Measurements from ENCODE around the gene CTSW.

Gene CTSW

GRCh38 chr11:65919573-65920371, 40.1 kb downstream of the CTSW start:
- no peak for DNase-seq (ENCODE audit: extremely low spot score, insufficient read length, low read depth)
- no peak for FAIRE-seq

GRCh38 chr11:65920372-65920802, 40.8 kb downstream of the CTSW start:
- FAIRE-seq, result no peak
- no peak for DNase-seq (ENCODE audit: extremely low spot score, insufficient read length, low read depth)

GRCh38 chr11:65921033-65921555, 41.5 kb downstream of the CTSW start:
- FAIRE-seq (no peak), DNase-seq (ENCODE audit: extremely low spot score, insufficient read length, low read depth) (no peak)

- DNase-seq (ENCODE audit: extremely low spot score, insufficient read length, low read depth) (no peak), FAIRE-seq (no peak)
Measured at GRCh38 chr11:65921876-65922275, 42.2 kb downstream of the CTSW start.

- FAIRE-seq (no peak), DNase-seq (ENCODE audit: extremely low spot score, insufficient read length, low read depth) (no peak)
Measured at GRCh38 chr11:65922565-65922964, 42.9 kb downstream of the CTSW start.

- no peak for DNase-seq (ENCODE audit: extremely low spot score, insufficient read length, low read depth)
- no peak for FAIRE-seq
Measured at GRCh38 chr11:65925397-65925796, 45.8 kb downstream of the CTSW start.

GRCh38 chr11:65927904-65928397, 48.3 kb downstream of the CTSW start:
- DNase-seq (ENCODE audit: extremely low spot score, insufficient read length, low read depth), result peak; percentile 76
- peak; percentile 93 for FAIRE-seq

GRCh38 chr11:65928667-65929066, 49.0 kb downstream of the CTSW start:
- FAIRE-seq, result peak; percentile 69
- no peak for DNase-seq (ENCODE audit: extremely low spot score, insufficient read length, low read depth)

GRCh38 chr11:65931773-65932557, 52.3 kb downstream of the CTSW start:
- DNase-seq (ENCODE audit: extremely low spot score, insufficient read length, low read depth) (no peak), FAIRE-seq (no peak)

- no peak for FAIRE-seq
- no peak for DNase-seq (ENCODE audit: extremely low spot score, insufficient read length, low read depth)
Measured at GRCh38 chr11:65932558-65932919, 52.9 kb downstream of the CTSW start.

Measured in GM18507 (cell line).